Measurements from ENCODE around the gene RASSF3.
"Not testable (repeated sequence)": the region's sequence is repeated elsewhere in the genome, so short reads cannot be mapped to it uniquely, and the experiment has no call there.

Gene RASSF3

DNA sequence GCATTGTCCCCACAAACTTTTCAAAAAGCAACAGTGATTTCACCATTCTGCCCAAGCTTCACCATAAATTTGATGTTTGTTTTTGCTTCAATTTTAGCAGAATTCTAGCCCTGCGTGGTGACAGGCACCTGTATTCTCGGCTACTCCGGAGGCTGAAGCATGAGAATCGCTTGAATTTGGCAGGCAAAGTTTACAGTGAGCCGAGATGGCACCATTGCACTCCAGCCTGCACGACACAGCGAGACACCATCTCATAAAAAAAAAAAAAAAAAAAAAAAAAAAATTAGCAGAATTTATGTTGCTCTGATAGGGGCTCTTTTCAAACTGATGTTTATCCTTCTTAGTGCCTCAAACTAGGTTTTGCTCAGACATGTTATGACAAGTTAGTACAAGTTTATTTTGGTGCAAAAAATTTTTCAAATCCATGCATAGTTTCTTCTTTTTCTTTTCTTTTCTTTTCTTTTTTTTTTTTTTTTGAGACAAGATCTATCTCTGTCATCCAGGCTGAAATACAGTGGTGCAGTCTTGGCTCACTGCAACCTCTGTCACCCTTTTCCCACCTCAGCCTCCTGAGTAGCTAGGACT lies 24.3 kb downstream of the RASSF3 start:
- no peak overlapping the region for H3K4me3 Mint-ChIP-seq
- H3K27me3 Mint-ChIP-seq: no peaks in the 10 kb centered on the region
- no peak overlapping the region for H3K27ac Mint-ChIP-seq
- peaks cover 56% of the 10 kb centered on the region for H3K36me3 Mint-ChIP-seq (ENCODE audit: low read depth)
- no peaks in the 10 kb centered on the region for H3K9me3 Mint-ChIP-seq
- peaks cover 80% of the 10 kb centered on the region for H3K4me1 Mint-ChIP-seq (ENCODE audit: low read depth)

DNA sequence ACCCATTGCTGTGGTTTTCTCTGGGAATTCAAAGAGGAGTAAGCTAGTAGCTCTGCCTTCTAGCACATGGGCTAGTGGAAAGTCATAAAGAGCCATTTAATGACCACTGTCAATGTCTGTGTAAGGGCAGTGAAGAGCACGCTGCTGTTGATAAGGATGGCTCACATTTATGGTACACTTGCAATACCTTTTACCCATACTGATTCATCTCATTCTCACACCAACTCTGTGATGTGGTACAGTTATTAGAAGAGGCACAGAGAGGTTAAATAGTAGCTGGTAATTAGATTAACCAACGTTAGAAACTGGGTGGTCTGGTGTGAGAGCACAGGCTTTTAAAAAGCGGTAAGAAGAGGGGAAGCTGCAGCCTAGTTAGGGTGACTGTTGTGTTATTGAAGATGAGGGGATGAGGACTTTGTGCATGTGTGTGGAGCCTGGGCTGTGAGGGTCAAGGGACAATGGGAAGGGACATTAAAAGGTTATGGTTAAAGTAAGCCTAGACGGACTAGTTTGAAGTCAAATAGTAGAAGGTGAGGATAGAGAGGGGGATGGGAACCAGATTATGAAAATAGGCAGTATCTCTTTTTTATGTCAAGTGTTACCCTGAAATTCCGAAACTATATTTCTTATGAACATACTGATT lies 25.2 kb downstream of the RASSF3 start:
- Mint-ChIP-seq H3K4me3 (no peak overlapping the region), H3K9me3 (no peaks in the 10 kb centered on the region), H3K36me3 (ENCODE audit: low read depth) (peaks cover 56% of the 10 kb centered on the region), H3K27me3 (no peaks in the 10 kb centered on the region), H3K27ac (peak overlapping the region; percentile 15), H3K4me1 (ENCODE audit: low read depth) (peaks cover 83% of the 10 kb centered on the region)

DNA sequence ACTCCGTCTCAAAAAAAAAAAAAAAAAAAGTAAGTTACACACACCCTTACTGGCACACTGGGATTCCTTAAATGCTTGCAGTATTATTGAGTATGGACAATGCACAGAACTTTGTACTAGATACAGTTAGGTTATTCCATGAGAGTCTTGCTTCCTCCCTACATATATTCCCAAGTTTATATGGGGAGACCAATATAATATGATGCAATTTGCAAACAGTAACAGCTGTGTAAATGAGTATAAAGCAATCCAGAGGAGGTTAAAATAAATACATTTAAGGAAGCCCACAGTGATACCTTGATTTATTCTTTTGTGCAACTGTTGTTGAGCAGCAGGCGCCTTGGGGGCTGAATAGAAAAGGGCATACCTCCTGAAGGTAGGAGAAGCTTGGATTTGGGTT lies 26.6 kb downstream of the RASSF3 start:
- H3K4me1 Mint-ChIP-seq (ENCODE audit: low read depth): peaks cover 69% of the 10 kb centered on the region
- no peak overlapping the region for H3K27ac Mint-ChIP-seq
- no peak overlapping the region for H3K4me3 Mint-ChIP-seq

GRCh38 chr12:64639466-64639865 lies 29.2 kb downstream of the RASSF3 start:
- Mint-ChIP-seq H3K27me3 (no peaks in the 10 kb centered on the region), H3K4me1 (ENCODE audit: low read depth) (peaks cover 65% of the 10 kb centered on the region), H3K27ac (no peak overlapping the region), H3K9me3 (no peaks in the 10 kb centered on the region), H3K4me3 (no peak overlapping the region), H3K36me3 (ENCODE audit: low read depth) (peaks cover 23% of the 10 kb centered on the region)

More for the DNA sequence above, 26.6 kb downstream of the RASSF3 start:
- peaks cover 42% of the 10 kb centered on the region for H3K36me3 Mint-ChIP-seq (ENCODE audit: low read depth)
- H3K27me3 Mint-ChIP-seq: no peaks in the 10 kb centered on the region
- H3K9me3 Mint-ChIP-seq: no peaks in the 10 kb centered on the region

DNA sequence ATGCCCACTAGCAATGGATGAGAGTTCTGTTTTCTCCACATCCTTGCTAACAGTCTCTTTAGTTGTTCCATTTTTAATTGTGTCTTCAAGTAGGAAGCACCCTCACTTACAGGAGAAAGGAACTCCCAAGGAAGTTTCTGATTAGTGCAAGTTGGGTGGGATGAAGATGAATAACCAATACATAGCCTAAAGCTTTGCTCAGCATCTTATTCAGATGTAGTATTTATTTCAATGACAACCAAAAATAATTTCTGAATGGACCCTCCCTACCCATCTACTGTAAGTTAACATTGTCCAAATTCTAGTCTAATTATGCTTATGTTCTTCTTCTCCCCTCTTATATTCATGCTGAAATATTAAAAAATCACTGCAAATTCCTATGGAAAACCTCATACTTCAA lies 36.0 kb downstream of the RASSF3 start:
- H3K9me3 Mint-ChIP-seq: no peaks in the 10 kb centered on the region
- no peak overlapping the region for H3K4me3 Mint-ChIP-seq
- no peak overlapping the region for H3K27ac Mint-ChIP-seq

DNA sequence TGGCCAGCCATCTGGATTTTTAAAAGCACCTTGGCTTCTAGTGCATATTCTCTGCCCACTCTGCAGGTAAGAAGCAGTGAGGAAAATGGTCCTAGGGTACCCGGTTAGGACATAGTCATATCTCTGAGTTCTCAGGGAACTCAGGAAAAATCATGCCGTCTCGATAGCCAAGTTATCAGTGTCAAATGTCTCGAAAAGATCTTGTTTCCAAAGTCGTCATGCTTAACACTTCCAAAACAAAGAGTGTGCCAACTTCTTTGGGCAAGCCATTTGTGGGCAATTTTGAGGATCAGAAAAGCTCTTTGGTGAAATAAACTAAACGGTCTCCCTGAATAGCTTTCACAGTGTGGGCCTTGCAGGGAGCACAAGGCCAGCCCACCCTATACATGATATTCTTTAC lies 39.2 kb downstream of the RASSF3 start:
- Mint-ChIP-seq H3K4me3 (no peak overlapping the region), H3K4me1 (ENCODE audit: low read depth) (peaks cover 77% of the 10 kb centered on the region), H3K27ac (no peak overlapping the region), H3K27me3 (no peaks in the 10 kb centered on the region), H3K9me3 (no peaks in the 10 kb centered on the region), H3K36me3 (ENCODE audit: low read depth) (peaks cover 5% of the 10 kb centered on the region)

More for the DNA sequence above, 36.0 kb downstream of the RASSF3 start:
- Mint-ChIP-seq H3K4me1 (ENCODE audit: low read depth) (peaks cover 70% of the 10 kb centered on the region), H3K36me3 (ENCODE audit: low read depth) (peaks cover 5% of the 10 kb centered on the region), H3K27me3 (no peaks in the 10 kb centered on the region)

- peaks cover 72% of the 10 kb centered on the region for H3K4me1 Mint-ChIP-seq (ENCODE audit: low read depth)
- no peak overlapping the region for H3K4me3 Mint-ChIP-seq
These were observed 40.5 kb downstream of the RASSF3 start for GRCh38 chr12:64650762-64651161.

DNA sequence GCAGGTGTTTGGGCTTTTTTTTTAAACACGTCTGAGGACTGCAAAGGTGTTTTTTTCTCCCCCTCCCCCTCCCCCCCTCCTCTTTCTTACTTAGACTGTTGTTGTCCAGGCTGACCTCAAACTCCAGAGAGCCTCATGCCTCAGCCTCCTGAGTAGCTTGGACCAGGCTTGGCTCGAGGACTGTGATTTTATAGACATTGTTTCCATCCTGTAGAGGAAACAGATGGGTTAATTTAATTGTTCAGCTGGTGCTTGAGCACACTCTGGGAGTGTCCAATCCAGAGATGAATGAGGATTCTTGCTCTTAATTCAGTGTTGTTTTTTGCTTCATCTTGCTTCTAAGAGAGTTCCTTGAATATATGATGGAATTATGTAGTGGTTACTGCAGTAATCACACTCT lies 42.1 kb downstream of the RASSF3 start:
- peaks cover 71% of the 10 kb centered on the region for H3K4me1 Mint-ChIP-seq (ENCODE audit: low read depth)
- peak overlapping the region; percentile 79 for H3K27ac Mint-ChIP-seq
- no peak overlapping the region for H3K4me3 Mint-ChIP-seq
- H3K36me3 Mint-ChIP-seq (ENCODE audit: low read depth): peaks cover 8% of the 10 kb centered on the region
- no peaks in the 10 kb centered on the region for H3K9me3 Mint-ChIP-seq
- no peaks in the 10 kb centered on the region for H3K27me3 Mint-ChIP-seq

More at GRCh38 chr12:64650762-64651161, 40.5 kb downstream of the RASSF3 start:
- H3K27ac Mint-ChIP-seq: peak overlapping the region; percentile 33
- peaks cover 8% of the 10 kb centered on the region for H3K36me3 Mint-ChIP-seq (ENCODE audit: low read depth)
- H3K9me3 Mint-ChIP-seq: no peaks in the 10 kb centered on the region
- no peaks in the 10 kb centered on the region for H3K27me3 Mint-ChIP-seq

DNA sequence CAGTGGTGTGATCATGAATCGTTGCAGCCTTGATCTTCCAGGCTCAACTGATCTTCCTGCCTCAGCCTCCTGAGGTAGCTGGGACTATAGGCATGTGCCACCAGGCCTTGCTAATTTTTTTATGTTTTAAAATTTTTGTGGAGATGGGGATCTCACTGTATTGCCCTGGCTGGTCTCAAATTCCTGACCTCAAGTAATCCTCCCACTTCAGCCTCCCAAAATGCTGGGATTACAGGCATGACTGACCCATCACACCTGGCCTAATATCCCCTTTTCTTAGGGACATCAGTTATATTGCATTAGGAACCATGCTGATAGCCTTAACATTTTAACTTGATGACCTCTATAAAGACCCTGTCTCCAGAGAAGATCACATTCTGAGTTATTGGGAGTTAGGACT lies 42.8 kb downstream of the RASSF3 start:
- Mint-ChIP-seq H3K4me3 (no peak overlapping the region), H3K9me3 (no peaks in the 10 kb centered on the region), H3K4me1 (ENCODE audit: low read depth) (peaks cover 73% of the 10 kb centered on the region), H3K27me3 (no peaks in the 10 kb centered on the region), H3K36me3 (ENCODE audit: low read depth) (peaks cover 16% of the 10 kb centered on the region), H3K27ac (peak overlapping the region; percentile 79)

DNA sequence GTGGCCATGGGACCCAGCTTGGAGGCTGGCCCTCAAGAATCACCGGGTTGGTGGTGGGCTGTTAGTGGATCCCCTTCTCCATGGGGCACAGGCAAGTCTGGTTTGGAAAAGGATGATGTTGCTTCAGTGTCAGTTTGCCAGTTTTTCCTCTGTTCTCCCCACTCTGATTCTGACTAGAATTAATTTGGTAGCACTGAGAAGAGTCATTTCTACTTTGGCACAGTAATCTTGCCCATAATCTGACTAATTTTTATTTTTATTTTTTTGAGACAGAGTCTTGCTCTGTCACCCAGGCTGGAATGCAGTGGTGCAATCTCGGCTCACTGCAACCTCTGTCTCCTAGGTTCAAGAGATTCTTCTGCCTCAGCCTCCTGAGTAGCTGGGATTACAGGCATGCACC lies 43.6 kb downstream of the RASSF3 start:
- not testable (repeated sequence) for H3K9me3 Mint-ChIP-seq, H3K27me3 Mint-ChIP-seq, H3K27ac Mint-ChIP-seq, H3K4me3 Mint-ChIP-seq
- Mint-ChIP-seq H3K4me1 (ENCODE audit: low read depth) (peaks cover 79% of the 10 kb centered on the region), H3K36me3 (ENCODE audit: low read depth) (peaks cover 20% of the 10 kb centered on the region)

- peak overlapping the region; percentile 69 for H3K27ac Mint-ChIP-seq
- H3K27me3 Mint-ChIP-seq: no peaks in the 10 kb centered on the region
- H3K4me1 Mint-ChIP-seq (ENCODE audit: low read depth): peaks cover 80% of the 10 kb centered on the region
- H3K9me3 Mint-ChIP-seq: no peaks in the 10 kb centered on the region
- peaks cover 25% of the 10 kb centered on the region for H3K36me3 Mint-ChIP-seq (ENCODE audit: low read depth)
- no peak overlapping the region for H3K4me3 Mint-ChIP-seq
These were observed 44.8 kb downstream of the RASSF3 start for GRCh38 chr12:64655141-64655540.

GRCh38 chr12:64656429-64656828 lies 46.1 kb downstream of the RASSF3 start:
- H3K27me3 Mint-ChIP-seq: no peaks in the 10 kb centered on the region
- H3K27ac Mint-ChIP-seq: peak overlapping the region; percentile 82
- peaks cover 27% of the 10 kb centered on the region for H3K36me3 Mint-ChIP-seq (ENCODE audit: low read depth)
- H3K4me1 Mint-ChIP-seq (ENCODE audit: low read depth): peaks cover 79% of the 10 kb centered on the region
- H3K9me3 Mint-ChIP-seq: no peaks in the 10 kb centered on the region
- no peak overlapping the region for H3K4me3 Mint-ChIP-seq

- Mint-ChIP-seq H3K27ac (peak overlapping the region; percentile 88), H3K4me3 (peak overlapping the region; percentile 10), H3K36me3 (ENCODE audit: low read depth) (peaks cover 31% of the 10 kb centered on the region), H3K9me3 (no peaks in the 10 kb centered on the region), H3K27me3 (no peaks in the 10 kb centered on the region), H3K4me1 (ENCODE audit: low read depth) (peaks cover 75% of the 10 kb centered on the region)
These were observed 48.7 kb downstream of the RASSF3 start for GRCh38 chr12:64658892-64659481.

DNA sequence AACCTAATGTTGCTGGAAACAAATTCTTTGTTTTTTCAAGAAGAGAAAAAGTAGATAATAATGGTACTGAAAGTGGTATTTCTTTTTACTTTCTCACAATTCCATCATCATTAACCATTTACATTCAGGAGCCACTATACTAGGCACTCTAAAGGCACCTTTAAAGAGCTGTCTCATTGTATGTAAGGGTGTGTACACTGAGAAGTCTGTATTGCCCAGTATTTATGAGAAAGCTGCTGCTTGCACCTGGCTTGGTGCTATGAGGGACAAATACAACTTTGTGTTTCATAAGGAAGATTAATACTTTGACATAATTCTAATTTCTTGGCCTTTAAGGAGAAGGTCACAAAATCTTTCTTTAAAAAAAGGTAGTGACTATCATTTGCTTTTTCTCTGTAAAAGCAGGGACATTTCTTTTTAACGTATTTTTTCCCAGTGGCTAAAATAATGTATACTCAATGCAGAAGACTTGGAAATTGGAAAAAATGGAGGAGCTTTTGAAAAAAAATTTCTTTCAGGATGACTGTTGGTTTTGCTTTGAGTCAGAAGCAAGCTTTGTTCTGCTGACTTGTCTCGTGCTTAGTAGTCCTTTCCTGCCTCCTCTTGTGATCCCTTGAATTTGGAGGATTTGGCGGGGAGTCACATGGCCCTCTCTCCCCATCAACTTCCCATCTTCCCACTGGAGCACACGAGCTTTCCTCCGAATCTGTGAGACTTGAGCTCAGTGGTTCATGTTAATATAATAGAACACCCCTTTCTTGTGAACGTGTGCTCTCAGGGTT lies 50.1 kb downstream of the RASSF3 start:
- H3K4me1 Mint-ChIP-seq (ENCODE audit: low read depth): peaks cover 83% of the 10 kb centered on the region
- no peaks in the 10 kb centered on the region for H3K9me3 Mint-ChIP-seq
- H3K27me3 Mint-ChIP-seq: no peaks in the 10 kb centered on the region
- H3K36me3 Mint-ChIP-seq (ENCODE audit: low read depth): peaks cover 28% of the 10 kb centered on the region
- H3K4me3 Mint-ChIP-seq: peak overlapping the region; percentile 40
- peak overlapping the region; percentile 94 for H3K27ac Mint-ChIP-seq

DNA sequence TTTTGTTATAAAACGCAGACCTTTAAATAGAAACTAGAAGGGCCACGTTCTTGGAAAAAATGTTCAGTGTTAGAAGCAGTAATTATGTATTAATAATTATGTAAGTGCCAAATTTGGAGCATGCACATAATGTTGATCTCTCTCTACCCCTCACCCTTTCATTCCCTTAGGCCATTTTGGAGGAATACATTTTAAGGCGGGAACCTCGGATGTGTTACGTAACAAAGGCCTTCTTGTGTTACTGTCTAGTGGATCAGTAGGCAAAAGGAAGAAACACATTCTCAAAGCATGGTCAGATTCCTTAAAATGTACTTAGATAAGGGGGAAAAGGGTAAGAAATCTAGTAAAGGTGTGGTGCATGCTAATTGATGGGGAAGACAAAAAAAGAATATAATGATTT lies 52.7 kb downstream of the RASSF3 start:
- Mint-ChIP-seq H3K9me3 (no peaks in the 10 kb centered on the region), H3K4me3 (no peak overlapping the region), H3K36me3 (ENCODE audit: low read depth) (peaks cover 21% of the 10 kb centered on the region), H3K27ac (peak overlapping the region; percentile 63), H3K27me3 (no peaks in the 10 kb centered on the region), H3K4me1 (ENCODE audit: low read depth) (peaks cover 92% of the 10 kb centered on the region)
